ENCODE data around the gene GAS7. TPM values are rescaled to one million over a fixed set of nuclear protein-coding genes. Genes with fewer than 3 reads are reported as not detected.
A peak's percentile ranks its signal among the peaks of the same experiment; 100 is the strongest.

The GAS7 gene
- total and polyA plus RNA-seq, 2 experiments from 2014 or later: 1.9 to 10.7 TPM

GRCh38 chr17:10182785-10183184 is 15.6 kb downstream of the GAS7 start:
- DNase-seq (ENCODE audit: low spot score): no peak
- H3K36me3 ChIP-seq (ENCODE audit: insufficient read depth): no peaks in the 10 kb centered on the region
- no peak overlapping the region for H3K4me2 ChIP-seq
- ATAC-seq: no peak
- no peaks in the 10 kb centered on the region for H4K20me1 ChIP-seq (replicated peaks; ENCODE audit: insufficient read depth)
- no peak overlapping the region for H3K27ac Mint-ChIP-seq
- H3K4me1 ChIP-seq (ENCODE audit: insufficient read depth): peaks cover 44% of the 10 kb centered on the region
- no peak overlapping the region for H3K4me3 Mint-ChIP-seq
- no peak overlapping the region for H3K27ac ChIP-seq (ENCODE audit: low read depth)
- no peak overlapping the region for H2AFZ ChIP-seq
- H3K36me3 Mint-ChIP-seq (ENCODE audit: low read depth): no peaks in the 10 kb centered on the region
- 0 out of 2 replicates have a peak, but pooled peaks cover 4% of the 10 kb centered on the region for H3F3A ChIP-seq (replicated peaks; ENCODE audit: low read depth)
- no peak overlapping the region for H3K4me3 ChIP-seq
- H3K4me1 Mint-ChIP-seq: peaks cover 42% of the 10 kb centered on the region
- H3K9me2 ChIP-seq (ENCODE audit: insufficient read depth): 0 out of 2 replicates have a peak, but pooled peaks cover 6% of the 10 kb centered on the region
- no peaks in the 10 kb centered on the region for H3K27me3 Mint-ChIP-seq (ENCODE audit: insufficient read depth, low read depth, poor library complexity)
- TF ChIP-seq POLR2AphosphoS5 (IDR thresholded peaks at IDR 0.05; ENCODE audit: low read depth) (no peak), ZNF114 (CRISPR knock-in tag; IDR thresholded peaks at IDR 0.05) (no peak), ZNF331 (CRISPR knock-in tag; IDR thresholded peaks at IDR 0.05; ENCODE audit: low read depth) (no peak)
- H3K9me3 Mint-ChIP-seq: no peaks in the 10 kb centered on the region
- H3K79me2 ChIP-seq (replicated peaks; ENCODE audit: insufficient read depth): no peaks in the 10 kb centered on the region
- no peaks in the 10 kb centered on the region for H3K27me3 ChIP-seq (ENCODE audit: insufficient read depth)

DNA sequence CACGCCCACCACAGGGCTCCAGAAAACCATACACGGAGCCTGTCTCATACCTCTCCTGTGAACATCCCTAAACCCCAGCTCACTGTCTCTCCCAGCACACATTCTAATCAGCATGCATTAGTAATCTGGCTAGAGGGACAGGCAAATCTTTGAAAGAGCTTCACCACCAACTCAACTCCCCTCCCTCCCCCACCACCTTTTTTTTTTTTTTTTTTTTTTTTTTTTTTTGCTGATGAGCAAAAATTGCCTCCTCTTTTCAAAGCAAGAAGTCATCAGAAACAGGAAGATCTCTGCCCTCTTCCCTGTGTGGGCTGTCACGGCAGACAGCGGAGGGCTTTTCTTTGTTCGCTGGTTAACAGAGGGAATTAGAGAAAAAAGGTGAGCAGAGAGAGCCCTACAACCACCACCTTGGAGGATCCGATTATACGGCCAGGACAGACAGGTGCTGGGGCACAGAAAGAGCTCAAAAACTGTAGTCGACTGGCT is 19.9 kb downstream of the GAS7 start:
- Mint-ChIP-seq H3K9me3 (no peaks in the 10 kb centered on the region), H3K4me3 (no peak overlapping the region), H3K27ac (no peak overlapping the region), H3K27me3 (ENCODE audit: insufficient read depth, low read depth, poor library complexity) (peaks cover 7% of the 10 kb centered on the region), H3K4me1 (peaks cover 37% of the 10 kb centered on the region), H3K36me3 (ENCODE audit: low read depth) (no peaks in the 10 kb centered on the region)
- Histone ChIP-seq H3K27ac (ENCODE audit: low read depth) (0 out of 2 replicates have a peak overlapping the region, but pooled peaks have one; percentile 35), H3K4me1 (ENCODE audit: insufficient read depth) (peaks cover 36% of the 10 kb centered on the region), H4K20me1 (replicated peaks; ENCODE audit: insufficient read depth) (no peaks in the 10 kb centered on the region), H3K36me3 (ENCODE audit: insufficient read depth) (no peaks in the 10 kb centered on the region), H3F3A (replicated peaks; ENCODE audit: low read depth) (0 out of 2 replicates have a peak, but pooled peaks cover 4% of the 10 kb centered on the region), H3K4me2 (peak overlapping the region; percentile 58), H3K79me2 (replicated peaks; ENCODE audit: insufficient read depth) (no peaks in the 10 kb centered on the region), H3K27me3 (ENCODE audit: insufficient read depth) (no peaks in the 10 kb centered on the region), H3K9me2 (ENCODE audit: insufficient read depth) (0 out of 2 replicates have a peak, but pooled peaks cover 6% of the 10 kb centered on the region), H2AFZ (no peak overlapping the region), H3K4me3 (no peak overlapping the region)
- DNase-seq (ENCODE audit: low spot score) (no peak), ATAC-seq (peak; percentile 11; the same call in 2 of the 3 replicates)
- TF ChIP-seq STAT1 (IDR thresholded peaks at IDR 0.05; ENCODE audit: unreplicated experiment): no peak
- no peak for TF ChIP-seq ZNF462 (CRISPR knock-in tag; IDR thresholded peaks at IDR 0.05)
- TF ChIP-seq, protein P1, sequence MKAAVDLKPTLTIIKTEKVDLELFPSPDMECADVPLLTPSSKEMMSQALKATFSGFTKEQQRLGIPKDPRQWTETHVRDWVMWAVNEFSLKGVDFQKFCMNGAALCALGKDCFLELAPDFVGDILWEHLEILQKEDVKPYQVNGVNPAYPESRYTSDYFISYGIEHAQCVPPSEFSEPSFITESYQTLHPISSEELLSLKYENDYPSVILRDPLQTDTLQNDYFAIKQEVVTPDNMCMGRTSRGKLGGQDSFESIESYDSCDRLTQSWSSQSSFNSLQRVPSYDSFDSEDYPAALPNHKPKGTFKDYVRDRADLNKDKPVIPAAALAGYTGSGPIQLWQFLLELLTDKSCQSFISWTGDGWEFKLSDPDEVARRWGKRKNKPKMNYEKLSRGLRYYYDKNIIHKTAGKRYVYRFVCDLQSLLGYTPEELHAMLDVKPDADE (IDR thresholded peaks at IDR 0.05): no peak
- TF ChIP-seq, protein P2, sequence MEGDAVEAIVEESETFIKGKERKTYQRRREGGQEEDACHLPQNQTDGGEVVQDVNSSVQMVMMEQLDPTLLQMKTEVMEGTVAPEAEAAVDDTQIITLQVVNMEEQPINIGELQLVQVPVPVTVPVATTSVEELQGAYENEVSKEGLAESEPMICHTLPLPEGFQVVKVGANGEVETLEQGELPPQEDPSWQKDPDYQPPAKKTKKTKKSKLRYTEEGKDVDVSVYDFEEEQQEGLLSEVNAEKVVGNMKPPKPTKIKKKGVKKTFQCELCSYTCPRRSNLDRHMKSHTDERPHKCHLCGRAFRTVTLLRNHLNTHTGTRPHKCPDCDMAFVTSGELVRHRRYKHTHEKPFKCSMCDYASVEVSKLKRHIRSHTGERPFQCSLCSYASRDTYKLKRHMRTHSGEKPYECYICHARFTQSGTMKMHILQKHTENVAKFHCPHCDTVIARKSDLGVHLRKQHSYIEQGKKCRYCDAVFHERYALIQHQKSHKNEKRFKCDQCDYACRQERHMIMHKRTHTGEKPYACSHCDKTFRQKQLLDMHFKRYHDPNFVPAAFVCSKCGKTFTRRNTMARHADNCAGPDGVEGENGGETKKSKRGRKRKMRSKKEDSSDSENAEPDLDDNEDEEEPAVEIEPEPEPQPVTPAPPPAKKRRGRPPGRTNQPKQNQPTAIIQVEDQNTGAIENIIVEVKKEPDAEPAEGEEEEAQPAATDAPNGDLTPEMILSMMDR (conservative IDR thresholded peaks at IDR 0.05; ENCODE audit: low read depth in 2 of 2): no peak
- TF ChIP-seq NANOG (IDR thresholded peaks at IDR 0.05; ENCODE audit: borderline replicate concordance): no peak
- no peak for TF ChIP-seq ZNF114 (CRISPR knock-in tag; IDR thresholded peaks at IDR 0.05)
- no peak for TF ChIP-seq ZNF331 (CRISPR knock-in tag; IDR thresholded peaks at IDR 0.05; ENCODE audit: low read depth)
- TF ChIP-seq EZH2 (IDR thresholded peaks at IDR 0.05; ENCODE audit: low read depth, unreplicated experiment): no peak
- TF ChIP-seq CREB1 (CRISPR knock-in tag; IDR thresholded peaks at IDR 0.05; ENCODE audit: low read depth): no peak
- TF ChIP-seq JUNB (IDR thresholded peaks at IDR 0.05; ENCODE audit: unreplicated experiment): no peak
- TF ChIP-seq EZH2phosphoT487 (IDR thresholded peaks at IDR 0.05; ENCODE audit: unreplicated experiment): no peak
